ACC112 (cell line): ENCODE measurements around the gene TPRN.
A peak's percentile ranks its signal among the peaks of the same experiment; 100 is the strongest.

Source experiments
- H2AFZ ChIP-seq: fragments of 200-600 bp; sonication (generic); one replicate; pipeline ENCODE4 v1.6.0; 2017; ENCODE audit warnings: antibody characterized with exemption, low read length; ENCODE audit not compliant: unreplicated experiment
- H3K27ac ChIP-seq: fragments of 200-600 bp; sonication (generic); 2 replicates; pipeline ENCODE4 v1.5.1; 2014; ENCODE audit warnings: low read depth, mild to moderate bottlenecking, antibody characterized with exemption, low read length, moderate library complexity
- H3K27me3 ChIP-seq: fragments of 200-600 bp; sonication (generic); 2 replicates; pipeline ENCODE4 v1.6.1; 2014; ENCODE audit warnings: mild to moderate bottlenecking, antibody characterized with exemption, low read length, moderate library complexity, mixed read lengths; ENCODE audit not compliant: insufficient read depth
- H3K36me3 ChIP-seq: fragments of 200-600 bp; sonication (generic); 2 replicates; pipeline ENCODE4 v1.6.1; 2016; ENCODE audit warnings: mild to moderate bottlenecking, antibody characterized with exemption, low read length, moderate library complexity, mixed read lengths; ENCODE audit not compliant: insufficient read depth
- H3K4me1 ChIP-seq: fragments of 200-600 bp; sonication (generic); one replicate; pipeline ENCODE4 v1.6.1; 2016; ENCODE audit warnings: low read length, mixed read lengths; ENCODE audit not compliant: insufficient read depth, unreplicated experiment, control insufficient read depth
- H3K4me3 ChIP-seq: fragments of 200-600 bp; sonication (generic); 2 replicates; pipeline ENCODE4 v1.5.1; 2014; ENCODE audit warnings: mild to moderate bottlenecking, low read depth, low read length
- H3K79me2 ChIP-seq: fragments of 200-600 bp; sonication (generic); one replicate; pipeline ENCODE4 v1.6.0; 2016; ENCODE audit warnings: low read length; ENCODE audit not compliant: control insufficient read depth, unreplicated experiment, insufficient read depth

TPRN gene

DNA sequence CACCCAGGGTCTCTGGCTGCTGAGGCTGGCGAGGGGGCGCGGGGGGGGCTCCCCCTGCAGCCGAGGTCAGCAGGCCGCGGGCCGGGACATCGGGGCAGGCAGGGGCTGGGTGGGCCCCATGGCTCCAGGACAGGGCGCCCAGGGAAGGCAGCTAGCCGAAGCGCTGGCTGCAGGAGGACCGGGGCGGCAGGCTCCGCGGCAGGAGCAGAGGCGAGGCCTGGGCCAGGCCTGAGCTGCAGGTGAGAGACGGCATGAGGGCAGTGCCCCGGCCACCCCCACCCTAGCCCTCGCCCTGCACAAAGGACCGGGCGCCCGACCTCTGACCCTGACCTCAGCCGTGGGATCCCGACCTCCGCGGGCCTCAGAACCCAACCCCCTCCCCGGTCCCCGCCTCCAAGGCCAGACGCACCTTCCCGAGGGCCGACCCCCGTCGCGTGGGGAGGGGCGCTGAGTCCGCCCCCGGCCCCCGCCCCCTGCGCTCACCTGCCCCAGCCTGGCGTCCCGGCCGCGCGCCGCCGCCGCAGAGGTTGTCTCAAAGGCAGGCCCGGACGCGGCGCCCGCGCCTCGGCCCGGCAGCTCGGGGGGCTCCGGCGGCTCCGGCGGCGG, 21.1 kb upstream of the TPRN start:
- Histone ChIP-seq H3K27ac (no peak overlapping the region), H3K79me2 (no peaks in the 10 kb centered on the region), H3K36me3 (no peaks in the 10 kb centered on the region), H2AFZ (no peak overlapping the region), H3K4me3 (no peak overlapping the region), H3K4me1 (peaks cover 44% of the 10 kb centered on the region), H3K27me3 (no peaks in the 10 kb centered on the region)

GRCh38 chr9:137221095-137221505, 20.6 kb upstream of the TPRN start:
- Histone ChIP-seq H2AFZ (no peak overlapping the region), H3K79me2 (no peaks in the 10 kb centered on the region), H3K4me1 (peaks cover 46% of the 10 kb centered on the region), H3K36me3 (no peaks in the 10 kb centered on the region), H3K4me3 (no peak overlapping the region), H3K27ac (no peak overlapping the region), H3K27me3 (no peaks in the 10 kb centered on the region)

GRCh38 chr9:137220317-137221094, 20.0 kb upstream of the TPRN start:
- Histone ChIP-seq H3K36me3 (no peaks in the 10 kb centered on the region), H3K79me2 (no peaks in the 10 kb centered on the region), H3K27me3 (no peaks in the 10 kb centered on the region), H3K4me1 (peaks cover 46% of the 10 kb centered on the region), H3K27ac (no peak overlapping the region), H2AFZ (no peak overlapping the region), H3K4me3 (no peak overlapping the region)

DNA sequence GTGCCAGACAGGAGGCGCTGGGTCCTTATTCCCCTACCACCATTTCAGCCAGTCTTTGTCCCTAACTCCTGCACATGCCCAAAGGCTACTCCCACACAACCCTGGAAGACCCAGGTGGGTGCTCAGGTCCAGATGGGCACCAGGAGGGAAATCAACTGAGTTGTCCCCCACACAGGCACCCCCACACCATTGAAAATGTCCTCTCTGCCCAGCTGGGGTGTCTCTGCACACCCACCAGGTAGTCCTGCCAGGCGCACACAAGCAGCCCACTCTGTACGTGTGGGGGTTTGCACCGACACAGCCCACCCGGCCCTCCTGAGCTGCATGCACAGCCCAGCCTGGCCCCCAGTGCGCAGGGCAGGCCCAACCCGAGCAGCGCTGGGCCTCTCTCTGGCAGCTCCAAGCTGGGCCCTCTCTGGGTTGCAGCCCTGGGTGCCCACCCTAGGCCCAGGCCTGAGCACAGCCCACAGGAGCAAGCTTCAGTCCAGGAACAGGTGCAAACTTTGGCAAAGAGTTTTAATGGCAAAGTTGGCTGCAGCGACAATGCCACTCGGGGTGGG, 19.3 kb upstream of the TPRN start:
- Histone ChIP-seq H3K27me3 (no peaks in the 10 kb centered on the region), H3K79me2 (no peaks in the 10 kb centered on the region), H3K4me1 (peaks cover 41% of the 10 kb centered on the region)

GRCh38 chr9:137218754-137219271, 18.3 kb upstream of the TPRN start:
- peak overlapping the region; percentile 39; the same call in 1 of the 2 replicates for H3K4me3 ChIP-seq
- no peak overlapping the region for H2AFZ ChIP-seq
- peaks cover 34% of the 10 kb centered on the region for H3K4me1 ChIP-seq
- H3K36me3 ChIP-seq: no peaks in the 10 kb centered on the region
- H3K27ac ChIP-seq: peak overlapping the region; percentile 22; the same call in 1 of the 2 replicates
- no peaks in the 10 kb centered on the region for H3K79me2 ChIP-seq
- H3K27me3 ChIP-seq: no peaks in the 10 kb centered on the region

More for the DNA sequence above, 19.3 kb upstream of the TPRN start:
- Histone ChIP-seq H3K27ac (no peak overlapping the region), H3K36me3 (no peaks in the 10 kb centered on the region), H2AFZ (no peak overlapping the region), H3K4me3 (no peak overlapping the region)

DNA sequence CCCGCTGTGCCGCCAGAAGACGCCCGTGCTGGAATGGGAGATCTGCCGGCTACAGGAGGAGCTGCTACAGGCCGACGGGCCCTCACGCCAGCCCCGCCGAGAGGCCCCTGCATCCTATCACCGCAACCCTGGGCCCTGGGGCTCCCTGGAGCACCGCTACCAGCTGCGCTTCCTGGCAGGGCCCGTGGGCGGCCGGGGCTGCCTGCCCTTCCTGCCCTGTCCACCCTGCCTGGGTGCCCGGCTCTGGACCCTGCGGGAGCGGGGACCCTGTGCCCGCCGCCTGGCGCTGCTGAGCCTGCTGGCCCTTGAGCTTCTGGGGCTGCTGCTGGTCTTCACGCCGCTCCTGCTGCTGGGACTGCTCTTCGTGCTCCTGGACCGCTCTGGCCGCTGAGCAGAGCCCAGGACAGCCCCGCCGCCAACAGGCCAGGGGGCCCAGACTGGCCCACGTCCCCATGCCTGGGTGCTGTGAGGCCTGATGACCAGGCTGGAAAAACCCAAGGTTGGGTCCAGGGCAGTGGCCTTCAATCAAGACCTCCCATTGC, 17.7 kb upstream of the TPRN start:
- peak overlapping the region; percentile 39; the same call in 1 of the 2 replicates for H3K4me3 ChIP-seq
- no peaks in the 10 kb centered on the region for H3K36me3 ChIP-seq
- peak overlapping the region; percentile 22; the same call in 1 of the 2 replicates for H3K27ac ChIP-seq
- peaks cover 37% of the 10 kb centered on the region for H3K4me1 ChIP-seq
- no peak overlapping the region for H2AFZ ChIP-seq
- no peaks in the 10 kb centered on the region for H3K79me2 ChIP-seq
- H3K27me3 ChIP-seq: no peaks in the 10 kb centered on the region

- Histone ChIP-seq H3K4me1 (peaks cover 32% of the 10 kb centered on the region), H3K79me2 (no peaks in the 10 kb centered on the region), H2AFZ (no peak overlapping the region), H3K27ac (no peak overlapping the region), H3K4me3 (no peak overlapping the region), H3K36me3 (no peaks in the 10 kb centered on the region), H3K27me3 (no peaks in the 10 kb centered on the region)
Observed at GRCh38 chr9:137217276-137218211, 17.0 kb upstream of the TPRN start.

- Histone ChIP-seq H3K4me1 (peaks cover 29% of the 10 kb centered on the region), H2AFZ (no peak overlapping the region), H3K27me3 (no peaks in the 10 kb centered on the region), H3K4me3 (no peak overlapping the region), H3K27ac (no peak overlapping the region), H3K36me3 (no peaks in the 10 kb centered on the region), H3K79me2 (no peaks in the 10 kb centered on the region)
Observed at GRCh38 chr9:137216188-137216965, 15.8 kb upstream of the TPRN start.

DNA sequence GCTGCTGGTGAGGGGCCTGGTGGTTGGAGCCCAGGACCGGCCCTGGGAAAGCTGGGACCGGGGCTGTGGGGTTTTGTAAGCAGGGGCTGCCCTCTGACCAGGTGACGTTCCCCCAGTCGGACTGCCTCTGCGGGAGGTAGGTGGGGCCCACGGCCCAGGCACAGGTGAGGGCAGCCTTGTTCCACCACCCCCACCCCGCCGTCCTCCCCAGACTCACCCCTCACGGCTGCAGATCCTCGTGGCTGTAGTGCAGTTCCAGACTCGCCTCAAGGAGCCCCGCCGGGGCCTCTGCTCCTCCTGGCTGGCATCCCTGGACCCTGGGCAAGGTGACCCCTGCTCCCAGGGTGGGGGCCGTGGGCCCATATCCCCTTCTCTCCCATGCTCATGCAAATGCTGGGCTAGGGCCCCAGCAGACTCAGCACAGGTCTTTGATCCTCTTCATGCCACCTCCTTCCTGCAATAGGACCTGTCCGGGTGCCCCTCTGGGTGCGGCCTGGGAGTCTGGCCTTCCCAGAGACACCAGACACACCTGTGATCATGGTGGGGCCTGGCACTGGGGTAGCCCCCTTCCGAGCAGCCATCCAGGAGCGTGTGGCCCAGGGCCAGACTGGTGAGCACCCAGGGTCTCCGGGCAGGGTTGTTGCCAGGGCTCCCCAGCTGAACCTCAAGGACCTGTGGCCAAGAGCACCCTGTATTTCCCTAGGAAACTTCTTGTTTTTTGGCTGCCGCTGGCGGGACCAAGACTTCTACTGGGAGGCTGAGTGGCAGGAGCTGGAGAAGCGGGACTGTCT, 14.8 kb upstream of the TPRN start:
- no peak overlapping the region for H3K4me3 ChIP-seq
- H3K27me3 ChIP-seq: no peaks in the 10 kb centered on the region
- H2AFZ ChIP-seq: no peak overlapping the region
- peaks cover 29% of the 10 kb centered on the region for H3K4me1 ChIP-seq
- no peaks in the 10 kb centered on the region for H3K36me3 ChIP-seq
- no peaks in the 10 kb centered on the region for H3K79me2 ChIP-seq
- H3K27ac ChIP-seq: no peak overlapping the region
